KOPT-K1 (cell line): ENCODE data around the gene CD200R1L.
A peak's percentile ranks its signal among the peaks of the same experiment; 100 is the strongest.
"Not testable (repeated sequence)": the region's sequence is repeated elsewhere in the genome, so short reads cannot be mapped to it uniquely, and the experiment has no call there.

Experiments used
- H3K27ac ChIP-seq: fragments of 200-600 bp; sonication (generic); 2 replicates; pipeline ENCODE4 v1.5.1; 2016; ENCODE audit warnings: antibody characterized with exemption, mild to moderate bottlenecking, low read depth, low read length; ENCODE audit not compliant: poor library complexity, severe bottlenecking
- H3K36me3 ChIP-seq: fragments of 200-600 bp; sonication (generic); 2 replicates; pipeline ENCODE4 v1.5.1; 2017; ENCODE audit warnings: antibody characterized with exemption, mild to moderate bottlenecking, low read length, moderate library complexity; ENCODE audit not compliant: insufficient read depth
- H3K9me3 ChIP-seq: fragments of 200-600 bp; sonication (generic); 2 replicates; pipeline ENCODE4 v1.5.1; 2017; ENCODE audit warnings: antibody characterized with exemption, low read length, mild to moderate bottlenecking; ENCODE audit not compliant: insufficient read depth, poor library complexity, severe bottlenecking

Gene CD200R1L

GRCh38 chr3:112855883-112856282 is 9.2 kb upstream of the CD200R1L start:
- Histone ChIP-seq H3K9me3 (peaks cover 16% of the 10 kb centered on the region), H3K27ac (no peak overlapping the region), H3K36me3 (no peaks in the 10 kb centered on the region)

GRCh38 chr3:112855074-112855473 is 8.4 kb upstream of the CD200R1L start:
- H3K36me3 ChIP-seq, H3K27ac ChIP-seq: not testable (repeated sequence)
- peaks cover 24% of the 10 kb centered on the region for H3K9me3 ChIP-seq

GRCh38 chr3:112848196-112848595 is 1.5 kb upstream of the CD200R1L start:
- Histone ChIP-seq H3K36me3 (no peaks in the 10 kb centered on the region), H3K9me3 (peaks cover 54% of the 10 kb centered on the region), H3K27ac (peak overlapping the region; percentile 19)

- H3K27ac ChIP-seq, result peak overlapping the region; percentile 19
- no peaks in the 10 kb centered on the region for H3K36me3 ChIP-seq
- peaks cover 60% of the 10 kb centered on the region for H3K9me3 ChIP-seq
Observed at GRCh38 chr3:112847692-112848091, 1.0 kb upstream of the CD200R1L start.

- Histone ChIP-seq H3K9me3 (peaks cover 53% of the 10 kb centered on the region), H3K36me3 (no peaks in the 10 kb centered on the region), H3K27ac (no peak overlapping the region)
Observed at GRCh38 chr3:112845772-112846171, 892 bp downstream of the CD200R1L start.

- H3K27ac ChIP-seq, result no peak overlapping the region
- H3K9me3 ChIP-seq, result no peaks in the 10 kb centered on the region
- H3K36me3 ChIP-seq, result no peaks in the 10 kb centered on the region
Observed at GRCh38 chr3:112829046-112829445, 17.6 kb downstream of the CD200R1L start.

GRCh38 chr3:112822064-112823055 is 24.3 kb downstream of the CD200R1L start:
- no peak overlapping the region for H3K27ac ChIP-seq
- H3K36me3 ChIP-seq, result no peaks in the 10 kb centered on the region

GRCh38 chr3:112818289-112818688 is 28.4 kb downstream of the CD200R1L start:
- no peak overlapping the region for H3K27ac ChIP-seq
- H3K9me3 ChIP-seq, result peaks cover 9% of the 10 kb centered on the region
- no peaks in the 10 kb centered on the region for H3K36me3 ChIP-seq

More at GRCh38 chr3:112822064-112823055, 24.3 kb downstream of the CD200R1L start:
- H3K9me3 ChIP-seq, result peaks cover 9% of the 10 kb centered on the region

- Histone ChIP-seq H3K27ac (no peak overlapping the region), H3K9me3 (peaks cover 9% of the 10 kb centered on the region), H3K36me3 (no peaks in the 10 kb centered on the region)
Observed at GRCh38 chr3:112817797-112818196, 28.9 kb downstream of the CD200R1L start.

- peaks cover 9% of the 10 kb centered on the region for H3K9me3 ChIP-seq
- H3K27ac ChIP-seq, result no peak overlapping the region
- no peaks in the 10 kb centered on the region for H3K36me3 ChIP-seq
Observed at GRCh38 chr3:112817271-112817670, 29.4 kb downstream of the CD200R1L start.

GRCh38 chr3:112815981-112816380 is 30.7 kb downstream of the CD200R1L start:
- Histone ChIP-seq H3K27ac (no peak overlapping the region), H3K9me3 (peaks cover 9% of the 10 kb centered on the region), H3K36me3 (no peaks in the 10 kb centered on the region)

- Histone ChIP-seq H3K27ac (no peak overlapping the region), H3K36me3 (no peaks in the 10 kb centered on the region), H3K9me3 (peaks cover 9% of the 10 kb centered on the region)
Observed at GRCh38 chr3:112814266-112814665, 32.4 kb downstream of the CD200R1L start.

- Histone ChIP-seq H3K9me3 (peaks cover 5% of the 10 kb centered on the region), H3K27ac (no peak overlapping the region), H3K36me3 (no peaks in the 10 kb centered on the region)
Observed at GRCh38 chr3:112813723-112814171, 32.9 kb downstream of the CD200R1L start.

- Histone ChIP-seq H3K27ac (no peak overlapping the region), H3K9me3 (no peaks in the 10 kb centered on the region), H3K36me3 (no peaks in the 10 kb centered on the region)
Observed at GRCh38 chr3:112813016-112813415, 33.6 kb downstream of the CD200R1L start.

- no peaks in the 10 kb centered on the region for H3K36me3 ChIP-seq
- H3K9me3 ChIP-seq, result no peaks in the 10 kb centered on the region
- no peak overlapping the region for H3K27ac ChIP-seq
Observed at GRCh38 chr3:112811917-112812660, 34.6 kb downstream of the CD200R1L start.
